WTC11 (cell line): ENCODE measurements around the gene LDB3.

Experiments used
- SMAD4 ChIP-seq: sonication (generic); formaldehyde crosslinking; IDR thresholded peaks from 2 replicates; pipeline ENCODE4 v1.8.0; 2022; ENCODE audit warnings: mild to moderate bottlenecking, missing genetic modification reagents
- ZNF232 ChIP-seq: sonication (generic); formaldehyde crosslinking; IDR thresholded peaks from 2 replicates; pipeline ENCODE4 v1.8.0; 2022; ENCODE audit warnings: mild to moderate bottlenecking, missing genetic modification reagents
- ZNF416 ChIP-seq: fragments of 250-450 bp; sonication (Bioruptor Pico); IDR thresholded peaks from 2 replicates; pipeline ENCODE4 v1.9.0; 2021; ENCODE audit warnings: mild to moderate bottlenecking, inconsistent platforms
- TF ChIP-seq, protein P1 (sequence below): sonication (generic); formaldehyde crosslinking; IDR thresholded peaks from 2 replicates; pipeline ENCODE4 v1.8.0; 2022; ENCODE audit warnings: mild to moderate bottlenecking, missing genetic modification reagents
- TF ChIP-seq, protein P2 (sequence below): fragments of 200-600 bp; IDR thresholded peaks from 2 replicates; pipeline ENCODE4 v1.8.0; 2022; ENCODE audit warnings: antibody characterized with exemption

DNA sequence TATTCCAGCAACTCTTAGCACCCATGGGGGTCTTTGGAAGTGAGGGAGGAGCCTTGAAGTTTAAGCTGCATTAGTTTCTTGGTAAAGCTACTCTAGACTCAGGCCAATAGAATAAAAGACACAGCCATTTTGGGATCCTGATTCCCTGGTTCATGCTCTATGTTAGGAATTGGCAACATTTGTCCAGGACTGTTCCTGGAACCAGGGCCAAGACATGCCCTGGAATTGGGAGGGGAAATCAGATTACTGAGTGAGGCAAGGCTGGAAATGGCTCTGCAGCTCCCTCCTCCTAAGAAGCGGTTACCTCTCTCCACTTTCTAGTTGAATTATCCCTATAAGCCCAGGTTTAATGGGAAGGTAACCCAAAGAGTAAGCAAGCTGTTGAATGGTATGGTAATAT lies 73.9 kb downstream of the LDB3 start:
- TF ChIP-seq SMAD4 (CRISPR knock-in tag) (no peak), ZNF232 (CRISPR knock-in tag) (no peak), ZNF416 (no peak)
- TF ChIP-seq, protein P1, sequence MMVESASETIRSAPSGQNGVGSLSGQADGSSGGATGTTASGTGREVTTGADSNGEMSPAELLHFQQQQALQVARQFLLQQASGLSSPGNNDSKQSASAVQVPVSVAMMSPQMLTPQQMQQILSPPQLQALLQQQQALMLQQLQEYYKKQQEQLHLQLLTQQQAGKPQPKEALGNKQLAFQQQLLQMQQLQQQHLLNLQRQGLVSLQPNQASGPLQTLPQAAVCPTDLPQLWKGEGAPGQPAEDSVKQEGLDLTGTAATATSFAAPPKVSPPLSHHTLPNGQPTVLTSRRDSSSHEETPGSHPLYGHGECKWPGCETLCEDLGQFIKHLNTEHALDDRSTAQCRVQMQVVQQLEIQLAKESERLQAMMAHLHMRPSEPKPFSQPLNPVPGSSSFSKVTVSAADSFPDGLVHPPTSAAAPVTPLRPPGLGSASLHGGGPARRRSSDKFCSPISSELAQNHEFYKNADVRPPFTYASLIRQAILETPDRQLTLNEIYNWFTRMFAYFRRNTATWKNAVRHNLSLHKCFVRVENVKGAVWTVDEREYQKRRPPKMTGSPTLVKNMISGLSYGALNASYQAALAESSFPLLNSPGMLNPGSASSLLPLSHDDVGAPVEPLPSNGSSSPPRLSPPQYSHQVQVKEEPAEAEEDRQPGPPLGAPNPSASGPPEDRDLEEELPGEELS (CRISPR knock-in tag), result no peak
- TF ChIP-seq, protein P2, sequence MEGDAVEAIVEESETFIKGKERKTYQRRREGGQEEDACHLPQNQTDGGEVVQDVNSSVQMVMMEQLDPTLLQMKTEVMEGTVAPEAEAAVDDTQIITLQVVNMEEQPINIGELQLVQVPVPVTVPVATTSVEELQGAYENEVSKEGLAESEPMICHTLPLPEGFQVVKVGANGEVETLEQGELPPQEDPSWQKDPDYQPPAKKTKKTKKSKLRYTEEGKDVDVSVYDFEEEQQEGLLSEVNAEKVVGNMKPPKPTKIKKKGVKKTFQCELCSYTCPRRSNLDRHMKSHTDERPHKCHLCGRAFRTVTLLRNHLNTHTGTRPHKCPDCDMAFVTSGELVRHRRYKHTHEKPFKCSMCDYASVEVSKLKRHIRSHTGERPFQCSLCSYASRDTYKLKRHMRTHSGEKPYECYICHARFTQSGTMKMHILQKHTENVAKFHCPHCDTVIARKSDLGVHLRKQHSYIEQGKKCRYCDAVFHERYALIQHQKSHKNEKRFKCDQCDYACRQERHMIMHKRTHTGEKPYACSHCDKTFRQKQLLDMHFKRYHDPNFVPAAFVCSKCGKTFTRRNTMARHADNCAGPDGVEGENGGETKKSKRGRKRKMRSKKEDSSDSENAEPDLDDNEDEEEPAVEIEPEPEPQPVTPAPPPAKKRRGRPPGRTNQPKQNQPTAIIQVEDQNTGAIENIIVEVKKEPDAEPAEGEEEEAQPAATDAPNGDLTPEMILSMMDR, result no peak
